ENCODE measurements around the gene TRH.

DNA sequence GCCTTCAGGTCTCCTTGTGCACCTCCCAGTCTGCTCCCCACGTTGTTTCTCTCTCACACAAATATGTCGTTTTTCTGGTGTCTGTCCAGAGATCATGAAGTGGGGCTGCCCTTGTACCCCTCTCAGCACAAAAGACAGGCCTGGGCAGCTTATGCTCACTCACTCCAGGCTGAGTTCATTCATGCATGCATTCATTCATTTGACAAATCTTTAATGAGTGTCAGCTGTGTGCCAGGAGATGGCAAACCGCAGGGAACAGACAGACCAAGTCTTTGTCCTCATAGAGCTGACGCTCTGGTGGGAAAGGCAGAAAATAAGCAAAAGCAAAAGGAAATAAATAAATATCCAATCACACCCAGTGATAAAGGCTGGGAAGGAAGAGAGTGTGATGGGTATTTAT, 7.6 kb upstream of the TRH start:
- TF ChIP-seq, protein P1, sequence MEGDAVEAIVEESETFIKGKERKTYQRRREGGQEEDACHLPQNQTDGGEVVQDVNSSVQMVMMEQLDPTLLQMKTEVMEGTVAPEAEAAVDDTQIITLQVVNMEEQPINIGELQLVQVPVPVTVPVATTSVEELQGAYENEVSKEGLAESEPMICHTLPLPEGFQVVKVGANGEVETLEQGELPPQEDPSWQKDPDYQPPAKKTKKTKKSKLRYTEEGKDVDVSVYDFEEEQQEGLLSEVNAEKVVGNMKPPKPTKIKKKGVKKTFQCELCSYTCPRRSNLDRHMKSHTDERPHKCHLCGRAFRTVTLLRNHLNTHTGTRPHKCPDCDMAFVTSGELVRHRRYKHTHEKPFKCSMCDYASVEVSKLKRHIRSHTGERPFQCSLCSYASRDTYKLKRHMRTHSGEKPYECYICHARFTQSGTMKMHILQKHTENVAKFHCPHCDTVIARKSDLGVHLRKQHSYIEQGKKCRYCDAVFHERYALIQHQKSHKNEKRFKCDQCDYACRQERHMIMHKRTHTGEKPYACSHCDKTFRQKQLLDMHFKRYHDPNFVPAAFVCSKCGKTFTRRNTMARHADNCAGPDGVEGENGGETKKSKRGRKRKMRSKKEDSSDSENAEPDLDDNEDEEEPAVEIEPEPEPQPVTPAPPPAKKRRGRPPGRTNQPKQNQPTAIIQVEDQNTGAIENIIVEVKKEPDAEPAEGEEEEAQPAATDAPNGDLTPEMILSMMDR (conservative IDR thresholded peaks at IDR 0.05; ENCODE audit: low read depth, low read length), result no peak
- TF ChIP-seq EZH2 (IDR thresholded peaks at IDR 0.05; ENCODE audit: borderline replicate concordance, low read depth, low read length, poor library complexity, severe bottlenecking), result no peak

Measured in A673 (cell line).